ENCODE data around the gene ACTN1.
"Not testable (repeated sequence)": the region's sequence is repeated elsewhere in the genome, so short reads cannot be mapped to it uniquely, and the experiment has no call there.

Gene ACTN1

DNA sequence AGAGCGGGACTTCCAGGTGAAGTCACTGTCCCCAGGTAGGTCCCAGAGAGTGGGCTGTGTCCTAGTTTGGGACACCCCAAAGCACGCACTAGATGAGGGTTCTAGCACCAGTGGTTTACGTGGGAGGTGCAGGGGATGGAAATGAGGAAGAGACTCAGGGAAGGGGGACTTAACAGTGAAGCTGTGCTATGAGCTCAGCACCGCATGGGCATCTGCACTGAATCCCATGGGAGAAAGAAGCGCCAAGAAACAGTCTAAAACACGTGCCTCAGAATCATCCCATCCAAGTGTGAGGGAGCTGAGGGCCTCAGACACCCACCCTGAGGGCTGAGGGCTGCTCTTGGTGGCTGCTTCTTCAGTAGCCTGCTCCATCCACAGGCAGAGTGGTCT is 114.7 kb downstream of the ACTN1 start:
- no peak for DNase-seq (ENCODE audit: low read depth, low spot score)
- H3K27me3 ChIP-seq (ENCODE audit: control insufficient read depth, insufficient read depth, low read length) = no peaks in the 10 kb centered on the region
- no peaks in the 10 kb centered on the region for H3K9me3 ChIP-seq (ENCODE audit: control insufficient read depth, insufficient read depth, low read length)
- peaks cover 1% of the 10 kb centered on the region; the same call in 1 of the 2 replicates for H3K4me1 ChIP-seq (ENCODE audit: control insufficient read depth, insufficient read depth, low read length)
- no peaks in the 10 kb centered on the region for H3K36me3 ChIP-seq (ENCODE audit: control insufficient read depth, insufficient read depth, low read length)
- WGBS (ENCODE audit: insufficient coverage, insufficient read length) = no CpG with 5 or more reads among the region's 6 CpGs
- no peak overlapping the region for H3K4me3 ChIP-seq (ENCODE audit: low read length)
- H3K27ac ChIP-seq (ENCODE audit: low read length) = no peak overlapping the region

DNA sequence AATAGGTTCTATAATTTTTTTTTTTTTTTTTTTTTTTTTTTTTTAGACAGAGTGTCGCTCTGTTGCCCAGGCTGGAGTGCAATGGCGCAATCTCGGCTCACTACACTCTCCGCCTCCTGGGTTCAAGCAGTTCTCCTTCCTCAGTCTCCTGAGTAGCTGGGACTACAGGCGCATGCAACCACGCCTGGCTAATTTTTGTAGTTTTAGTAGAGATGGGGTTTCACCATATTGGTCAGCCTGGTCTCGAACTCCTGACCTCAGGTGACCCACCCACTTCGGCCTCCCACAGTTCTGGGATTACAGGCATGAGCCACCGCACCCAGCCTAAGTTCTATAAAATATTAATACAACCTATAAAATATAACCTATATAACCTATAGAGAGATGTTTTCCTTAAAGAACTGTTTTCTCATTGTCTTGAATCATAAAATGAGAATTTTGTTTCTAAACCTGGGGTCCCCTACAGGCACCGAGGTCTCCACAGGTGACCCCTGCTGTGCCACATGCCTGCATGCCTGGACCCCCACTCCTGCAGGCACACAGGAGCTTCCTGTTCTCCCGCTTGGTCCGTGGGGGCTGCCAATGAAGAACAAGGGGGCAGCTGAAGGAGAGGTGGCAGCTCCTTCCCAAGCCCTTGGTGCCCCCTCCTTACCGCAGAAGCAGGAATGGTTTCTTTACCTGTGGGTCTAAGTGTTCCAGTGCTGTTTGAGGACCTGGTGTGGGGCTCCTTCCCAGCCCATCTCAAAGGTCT is 115.3 kb downstream of the ACTN1 start:
- Histone ChIP-seq H3K4me3 (ENCODE audit: low read length) (no peak overlapping the region), H3K9me3 (ENCODE audit: control insufficient read depth, insufficient read depth, low read length) (no peaks in the 10 kb centered on the region), H3K27me3 (ENCODE audit: control insufficient read depth, insufficient read depth, low read length) (no peaks in the 10 kb centered on the region), H3K4me1 (ENCODE audit: control insufficient read depth, insufficient read depth, low read length) (peaks cover 1% of the 10 kb centered on the region; the same call in 1 of the 2 replicates), H3K27ac (ENCODE audit: low read length) (no peak overlapping the region), H3K36me3 (ENCODE audit: control insufficient read depth, insufficient read depth, low read length) (no peaks in the 10 kb centered on the region)
- no CpG with 5 or more reads among the region's 13 CpGs for WGBS (ENCODE audit: insufficient coverage, insufficient read length)
- no peak for DNase-seq (ENCODE audit: low read depth, low spot score)

DNA sequence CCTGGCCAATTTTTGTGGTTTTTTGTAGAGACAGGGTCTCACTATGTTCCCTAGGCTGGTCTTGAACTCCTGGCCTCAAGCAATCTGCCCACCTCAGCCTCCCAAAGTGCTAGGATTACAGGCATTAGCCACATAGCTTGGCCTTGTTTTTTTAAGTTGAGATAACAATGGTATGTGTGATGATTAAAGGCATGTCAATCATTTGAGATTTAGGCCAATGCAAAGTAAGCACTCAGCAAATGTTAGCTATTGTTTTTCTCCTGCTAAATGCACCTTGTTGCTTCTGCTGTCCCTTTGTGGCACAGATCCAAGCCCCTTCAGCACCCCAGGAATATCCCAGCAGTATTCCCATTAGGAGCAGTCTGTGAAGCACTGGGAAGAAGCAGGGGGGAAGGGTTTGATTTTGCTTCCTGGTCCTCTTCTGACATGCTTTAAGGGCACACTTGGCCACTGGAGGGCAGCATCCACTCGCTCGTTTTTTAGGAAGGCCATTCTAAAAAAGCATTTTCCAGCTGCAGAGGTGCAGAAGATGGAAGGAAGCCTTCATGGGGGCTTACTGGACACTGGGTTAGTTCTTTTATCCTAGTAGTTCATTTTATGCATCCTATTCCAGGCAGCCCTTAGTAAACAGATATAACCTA is 116.0 kb downstream of the ACTN1 start:
- peak; percentile 66 for DNase-seq (ENCODE audit: low read depth, low spot score)
- no peak overlapping the region for H3K4me3 ChIP-seq (ENCODE audit: low read length)
- H3K27me3 ChIP-seq (ENCODE audit: control insufficient read depth, insufficient read depth, low read length) = no peaks in the 10 kb centered on the region
- peaks cover 1% of the 10 kb centered on the region; the same call in 1 of the 2 replicates for H3K4me1 ChIP-seq (ENCODE audit: control insufficient read depth, insufficient read depth, low read length)
- no peak overlapping the region for H3K27ac ChIP-seq (ENCODE audit: low read length)
- no peaks in the 10 kb centered on the region for H3K9me3 ChIP-seq (ENCODE audit: control insufficient read depth, insufficient read depth, low read length)
- no CpG with 5 or more reads among the region's 2 CpGs for WGBS (ENCODE audit: insufficient coverage, insufficient read length)
- H3K36me3 ChIP-seq (ENCODE audit: control insufficient read depth, insufficient read depth, low read length) = no peaks in the 10 kb centered on the region

DNA sequence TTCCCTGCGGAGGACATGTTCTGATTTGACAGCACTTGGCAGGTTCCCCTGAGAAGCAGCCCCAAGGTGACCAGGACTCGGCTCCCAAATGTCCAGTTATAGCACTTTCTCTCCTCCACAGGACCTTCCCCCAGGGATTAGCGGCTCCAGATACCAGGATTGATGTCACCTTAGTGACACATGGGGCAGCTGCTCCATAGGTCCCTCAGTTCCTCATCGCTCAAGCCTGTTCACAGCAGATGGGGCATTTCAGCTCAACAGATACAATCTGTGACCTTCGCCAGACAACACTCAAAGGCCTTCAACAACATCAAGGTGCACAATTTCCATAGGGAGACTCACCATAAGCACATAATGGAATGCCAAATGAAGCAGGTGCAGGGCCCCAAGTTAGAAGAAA is 118.3 kb downstream of the ACTN1 start:
- Histone ChIP-seq H3K9me3 (ENCODE audit: control insufficient read depth, insufficient read depth, low read length) (no peaks in the 10 kb centered on the region), H3K4me1 (ENCODE audit: control insufficient read depth, insufficient read depth, low read length) (peaks cover 1% of the 10 kb centered on the region; the same call in 1 of the 2 replicates), H3K27ac (ENCODE audit: low read length) (no peak overlapping the region), H3K36me3 (ENCODE audit: control insufficient read depth, insufficient read depth, low read length) (no peaks in the 10 kb centered on the region), H3K4me3 (ENCODE audit: low read length) (no peak overlapping the region), H3K27me3 (ENCODE audit: control insufficient read depth, insufficient read depth, low read length) (no peaks in the 10 kb centered on the region)
- no peak for DNase-seq (ENCODE audit: low read depth, low spot score)
- no CpG with 5 or more reads among the region's 5 CpGs for WGBS (ENCODE audit: insufficient coverage, insufficient read length)

DNA sequence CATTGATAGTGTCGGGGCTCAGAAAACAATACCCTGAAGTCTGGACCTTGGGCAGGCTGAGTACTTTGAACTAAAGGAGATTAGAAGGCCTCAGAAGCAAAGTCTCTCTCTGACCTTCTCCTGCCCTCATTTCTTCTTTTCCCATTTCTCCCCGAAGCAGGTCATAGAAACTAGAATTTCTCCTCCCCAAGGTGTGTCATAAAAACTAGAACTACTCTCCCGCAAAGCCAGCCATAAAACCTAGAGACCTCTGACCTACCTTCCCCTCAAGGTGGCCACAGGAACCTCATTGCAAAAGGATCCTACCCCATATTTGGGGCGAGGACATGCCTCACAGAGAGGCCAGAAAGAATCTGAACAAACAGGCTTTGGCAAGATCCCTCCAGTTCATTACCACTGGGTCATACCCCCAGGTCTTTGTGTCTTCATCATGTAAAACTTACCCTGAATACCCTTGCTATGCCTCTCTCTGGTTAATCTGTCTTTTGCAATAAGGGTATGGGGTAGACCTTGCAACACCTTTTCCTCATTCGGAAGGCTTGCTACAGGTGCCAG is 121.5 kb downstream of the ACTN1 start:
- DNase-seq (ENCODE audit: low read depth, low spot score) = no peak
- H3K27me3 ChIP-seq (ENCODE audit: control insufficient read depth, insufficient read depth, low read length) = no peaks in the 10 kb centered on the region
- no peaks in the 10 kb centered on the region for H3K9me3 ChIP-seq (ENCODE audit: control insufficient read depth, insufficient read depth, low read length)
- no peaks in the 10 kb centered on the region for H3K4me1 ChIP-seq (ENCODE audit: control insufficient read depth, insufficient read depth, low read length)
- H3K4me3 ChIP-seq (ENCODE audit: low read length) = no peak overlapping the region
- H3K27ac ChIP-seq (ENCODE audit: low read length) = no peak overlapping the region
- no peaks in the 10 kb centered on the region for H3K36me3 ChIP-seq (ENCODE audit: control insufficient read depth, insufficient read depth, low read length)
- WGBS (ENCODE audit: insufficient coverage, insufficient read length) = no CpG with 5 or more reads among the region's 5 CpGs

DNA sequence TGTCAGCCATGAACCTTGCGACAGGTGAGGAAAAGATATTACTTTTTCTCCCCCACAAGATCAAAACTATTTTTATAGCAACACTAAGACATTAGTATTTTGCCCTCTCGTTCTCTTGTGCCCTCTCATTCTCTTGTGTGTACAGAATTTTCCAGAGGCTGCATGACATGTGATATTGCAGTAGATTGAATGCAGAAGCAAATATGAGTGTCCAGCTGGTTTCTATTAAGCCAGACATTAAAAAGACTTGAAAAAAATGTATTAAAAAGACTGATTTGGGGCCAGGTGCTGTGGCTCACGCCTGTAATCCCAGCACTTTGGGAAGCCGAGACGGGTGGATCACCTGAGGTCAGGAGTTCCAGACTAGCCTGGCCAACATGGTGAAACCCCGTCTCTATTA is 122.5 kb downstream of the ACTN1 start:
- no peak overlapping the region for H3K27ac ChIP-seq (ENCODE audit: low read length)
- WGBS (ENCODE audit: insufficient coverage, insufficient read length) = no CpG with 5 or more reads among the region's 6 CpGs
- H3K27me3 ChIP-seq (ENCODE audit: control insufficient read depth, insufficient read depth, low read length) = no peaks in the 10 kb centered on the region
- H3K4me3 ChIP-seq (ENCODE audit: low read length) = no peak overlapping the region
- H3K9me3 ChIP-seq (ENCODE audit: control insufficient read depth, insufficient read depth, low read length) = no peaks in the 10 kb centered on the region
- no peaks in the 10 kb centered on the region for H3K36me3 ChIP-seq (ENCODE audit: control insufficient read depth, insufficient read depth, low read length)
- DNase-seq (ENCODE audit: low read depth, low spot score) = no peak
- H3K4me1 ChIP-seq (ENCODE audit: control insufficient read depth, insufficient read depth, low read length) = no peaks in the 10 kb centered on the region

DNA sequence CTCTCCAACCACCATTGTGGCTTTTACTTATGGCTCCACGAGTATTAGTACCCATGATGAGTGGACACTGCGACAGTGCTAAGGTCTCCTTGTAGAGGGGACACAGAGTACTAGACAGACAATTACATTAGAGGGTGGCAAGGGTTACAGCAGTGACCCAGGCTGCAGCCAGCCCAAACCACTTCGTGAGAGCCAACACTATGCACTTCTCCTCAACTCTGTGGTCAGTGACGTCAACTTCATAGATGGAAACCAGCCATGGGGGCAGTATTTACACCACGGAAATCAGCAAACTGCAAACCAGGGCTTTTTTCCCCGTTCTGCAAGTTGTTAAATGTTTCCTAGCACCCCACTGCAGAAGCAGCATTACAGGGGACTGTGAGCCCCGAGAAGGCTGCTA is 124.7 kb downstream of the ACTN1 start:
- Histone ChIP-seq H3K27me3 (ENCODE audit: control insufficient read depth, insufficient read depth, low read length) (no peaks in the 10 kb centered on the region), H3K9me3 (ENCODE audit: control insufficient read depth, insufficient read depth, low read length) (no peaks in the 10 kb centered on the region), H3K4me1 (ENCODE audit: control insufficient read depth, insufficient read depth, low read length) (no peaks in the 10 kb centered on the region), H3K36me3 (ENCODE audit: control insufficient read depth, insufficient read depth, low read length) (no peaks in the 10 kb centered on the region), H3K27ac (ENCODE audit: low read length) (no peak overlapping the region), H3K4me3 (ENCODE audit: low read length) (no peak overlapping the region)
- no CpG with 5 or more reads among the region's 7 CpGs for WGBS (ENCODE audit: insufficient coverage, insufficient read length)
- no peak for DNase-seq (ENCODE audit: low read depth, low spot score)

DNA sequence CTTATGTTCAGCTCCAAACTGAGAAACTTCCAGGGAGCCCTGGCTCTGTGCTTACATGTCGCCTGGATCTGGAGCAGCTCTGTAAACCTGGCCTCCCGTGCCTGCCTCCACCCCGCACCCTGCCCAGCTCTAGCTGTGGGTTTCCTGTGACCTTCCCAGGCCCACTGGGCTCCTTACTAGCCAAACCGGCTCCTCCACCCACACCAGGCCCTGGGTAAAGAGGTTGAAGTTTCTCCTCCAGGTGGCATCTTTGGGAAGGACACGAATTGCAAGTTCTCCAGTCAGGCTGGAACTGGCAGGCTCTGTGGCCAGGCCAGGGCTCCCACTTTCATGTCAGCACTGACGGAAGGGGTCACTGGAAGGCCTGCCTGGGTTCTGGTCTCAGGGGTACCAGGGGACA is 125.4 kb downstream of the ACTN1 start:
- Histone ChIP-seq H3K4me1 (ENCODE audit: control insufficient read depth, insufficient read depth, low read length) (no peaks in the 10 kb centered on the region), H3K4me3 (ENCODE audit: low read length) (no peak overlapping the region), H3K27ac (ENCODE audit: low read length) (no peak overlapping the region), H3K27me3 (ENCODE audit: control insufficient read depth, insufficient read depth, low read length) (no peaks in the 10 kb centered on the region), H3K36me3 (ENCODE audit: control insufficient read depth, insufficient read depth, low read length) (no peaks in the 10 kb centered on the region), H3K9me3 (ENCODE audit: control insufficient read depth, insufficient read depth, low read length) (no peaks in the 10 kb centered on the region)
- DNase-seq (ENCODE audit: low read depth, low spot score) = no peak
- WGBS (ENCODE audit: insufficient coverage, insufficient read length) = no CpG with 5 or more reads among the region's 6 CpGs

DNA sequence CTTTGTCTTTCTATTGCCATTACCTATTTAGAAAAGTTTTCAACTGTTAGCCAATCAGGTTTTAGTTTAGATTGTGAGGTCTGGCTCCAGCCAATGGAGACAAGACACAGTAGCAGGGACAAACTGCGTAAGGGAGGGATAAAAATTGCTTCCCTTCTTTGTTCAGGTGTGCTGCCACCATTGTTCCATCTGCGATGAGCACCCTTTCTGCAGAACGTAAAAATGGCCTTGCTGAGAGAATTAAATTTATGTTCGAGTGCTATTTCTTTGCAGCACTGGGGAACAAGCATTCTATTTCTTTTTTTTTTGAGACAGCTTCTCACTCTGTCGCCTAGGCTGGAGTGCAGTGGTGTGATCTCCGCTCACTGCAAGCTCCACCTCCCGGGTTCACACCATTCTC is 126.6 kb downstream of the ACTN1 start:
- H3K36me3 ChIP-seq (ENCODE audit: control insufficient read depth, insufficient read depth, low read length); H3K4me3 ChIP-seq (ENCODE audit: low read length); DNase-seq (ENCODE audit: low read depth, low spot score); H3K9me3 ChIP-seq (ENCODE audit: control insufficient read depth, insufficient read depth, low read length); H3K27me3 ChIP-seq (ENCODE audit: control insufficient read depth, insufficient read depth, low read length); H3K4me1 ChIP-seq (ENCODE audit: control insufficient read depth, insufficient read depth, low read length); H3K27ac ChIP-seq (ENCODE audit: low read length): not testable (repeated sequence)
- WGBS (ENCODE audit: insufficient coverage, insufficient read length) = no CpG with 5 or more reads among the region's 7 CpGs

DNA sequence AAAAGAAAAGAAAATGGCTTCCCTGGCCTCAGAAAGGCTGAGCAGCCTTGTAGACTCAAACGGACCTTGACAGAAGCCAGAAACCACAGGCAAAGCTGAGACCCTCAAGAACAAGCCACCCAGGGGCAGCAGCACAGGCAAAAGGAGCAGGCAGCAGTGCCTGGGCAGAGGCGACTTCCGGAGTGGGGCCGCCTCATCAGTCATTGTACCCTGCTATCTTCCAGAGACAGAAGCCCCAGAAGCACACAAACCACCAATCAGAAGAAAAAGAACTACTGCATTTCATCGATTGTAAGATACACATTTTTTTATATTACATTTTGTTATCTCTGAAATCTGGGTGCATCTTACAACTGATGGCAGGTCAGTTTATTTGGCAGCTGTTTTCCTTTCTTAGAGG is 128.0 kb downstream of the ACTN1 start:
- H3K4me1 ChIP-seq (ENCODE audit: control insufficient read depth, insufficient read depth, low read length) = no peaks in the 10 kb centered on the region
- H3K9me3 ChIP-seq (ENCODE audit: control insufficient read depth, insufficient read depth, low read length) = no peaks in the 10 kb centered on the region
- no peak for DNase-seq (ENCODE audit: low read depth, low spot score)
- H3K27me3 ChIP-seq (ENCODE audit: control insufficient read depth, insufficient read depth, low read length) = no peaks in the 10 kb centered on the region
- H3K4me3 ChIP-seq (ENCODE audit: low read length) = no peak overlapping the region
- no peaks in the 10 kb centered on the region for H3K36me3 ChIP-seq (ENCODE audit: control insufficient read depth, insufficient read depth, low read length)
- H3K27ac ChIP-seq (ENCODE audit: low read length) = no peak overlapping the region
- WGBS (ENCODE audit: insufficient coverage, insufficient read length) = no CpG with 5 or more reads among the region's 5 CpGs

All from iPS DF 6.9 (cell line).